BLaER1 (cell line): ENCODE results near the gene LMAN1L.
A peak's percentile ranks its signal among the peaks of the same experiment; 100 is the strongest.

Source experiments
- H3K27ac ChIP-seq: shearing (Covaris generic); formaldehyde crosslinking; 2 replicates; pipeline ENCODE4 v1.8.1; 2022
- H3K27me3 ChIP-seq: shearing (Covaris generic); formaldehyde crosslinking; 2 replicates; pipeline ENCODE4 v1.8.1; 2022
- H3K36me3 ChIP-seq: shearing (Covaris generic); formaldehyde crosslinking; 2 replicates; pipeline ENCODE4 v1.8.1; 2022
- H3K4me1 ChIP-seq: shearing (Covaris generic); formaldehyde crosslinking; 2 replicates; pipeline ENCODE4 v1.8.1; 2022
- H3K4me2 ChIP-seq: shearing (Covaris generic); formaldehyde crosslinking; 2 replicates; pipeline ENCODE4 v1.8.1; 2022
- H3K4me3 ChIP-seq: shearing (Covaris generic); formaldehyde crosslinking; 2 replicates; pipeline ENCODE4 v1.8.1; 2022
- H3K9ac ChIP-seq: shearing (Covaris generic); formaldehyde crosslinking; 2 replicates; pipeline ENCODE4 v1.8.1; 2022
- H3K9me3 ChIP-seq: shearing (Covaris generic); formaldehyde crosslinking; 2 replicates; pipeline ENCODE4 v1.8.1; 2022
- H4K20me1 ChIP-seq: shearing (Covaris generic); formaldehyde crosslinking; 2 replicates; pipeline ENCODE4 v1.8.1; 2022
- Cebpa-rat ChIP-seq: shearing (Covaris generic); IDR thresholded peaks from 2 replicates; pipeline ENCODE4 v1.8.1; 2022

LMAN1L gene

DNA sequence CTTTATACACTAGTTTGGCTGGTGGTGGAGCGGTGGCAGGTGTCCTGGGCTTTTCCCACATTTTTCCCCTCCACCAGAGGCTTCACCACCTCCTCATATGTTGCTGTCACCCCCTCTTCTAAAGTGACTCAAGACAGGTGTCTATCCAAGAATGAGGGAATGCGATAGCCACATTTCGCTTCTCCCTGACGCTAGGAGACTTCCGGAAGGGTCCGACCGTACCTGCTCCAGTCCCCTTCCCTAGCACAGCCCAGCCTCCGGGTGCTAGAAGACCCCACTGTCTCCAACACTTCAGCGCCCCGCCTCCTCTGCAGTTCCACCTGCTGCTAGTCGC lies 60.0 kb downstream of the LMAN1L start:
- H3K9me3 ChIP-seq = peaks cover 3% of the 10 kb centered on the region; the same call in 1 of the 2 replicates
- peak overlapping the region; percentile 79 for H3K4me3 ChIP-seq
- H3K27ac ChIP-seq = peak overlapping the region; percentile 95
- peaks cover 58% of the 10 kb centered on the region for H3K4me1 ChIP-seq
- no peaks in the 10 kb centered on the region for H3K27me3 ChIP-seq
- H3K9ac ChIP-seq = peak overlapping the region; percentile 94
- peaks cover 12% of the 10 kb centered on the region for H3K36me3 ChIP-seq
- TF ChIP-seq Cebpa-rat = no peak
- peak overlapping the region; percentile 94 for H3K4me2 ChIP-seq
- peaks cover 49% of the 10 kb centered on the region for H4K20me1 ChIP-seq

DNA sequence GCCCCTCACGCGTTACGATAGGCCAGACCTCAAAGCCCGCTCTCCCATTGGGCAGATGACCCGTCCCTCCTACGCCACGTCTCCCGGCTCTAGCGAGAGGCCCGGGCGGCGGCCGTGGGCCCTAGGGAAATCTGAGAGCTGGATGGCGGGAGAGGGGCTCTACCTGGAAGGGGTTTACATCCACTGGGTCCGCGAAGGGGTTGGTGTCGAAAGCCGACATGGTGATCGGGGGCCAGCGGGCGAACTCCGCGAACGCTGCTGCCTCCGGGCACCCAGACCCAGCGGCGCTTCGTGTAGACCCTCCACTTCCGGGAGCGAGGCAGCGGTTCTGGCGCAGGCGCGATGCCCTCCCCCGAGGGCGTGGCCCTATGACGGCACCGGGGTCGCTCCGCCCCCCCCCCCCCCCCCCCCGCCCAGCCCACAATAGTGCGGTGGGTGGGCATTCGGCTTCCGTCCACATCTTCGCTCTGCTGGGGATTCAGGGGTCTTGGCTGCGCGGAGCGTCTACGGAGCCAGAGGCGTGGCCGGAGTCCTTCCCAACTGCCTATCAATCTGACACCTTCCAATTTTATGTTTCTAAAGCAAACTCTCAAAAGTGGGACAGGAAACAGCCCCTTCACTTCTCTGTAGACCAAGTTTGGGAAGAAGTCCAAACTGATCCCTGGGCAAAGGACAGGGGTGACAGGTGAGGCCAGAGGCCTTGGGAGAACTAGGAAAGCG lies 60.6 kb downstream of the LMAN1L start, which contains the start of gene SCAMP2:
Gene SCAMP2 (minus strand): TSS at position 330 of the 720 bp plus-strand sequence. CDS start 110 bp downstream, at position 220.
- H3K27me3 ChIP-seq = no peaks in the 10 kb centered on the region
- no peaks in the 10 kb centered on the region; the same call in 1 of the 2 replicates for H3K9me3 ChIP-seq
- H4K20me1 ChIP-seq = peaks cover 46% of the 10 kb centered on the region
- H3K4me3 ChIP-seq = peak within 1 kb of the TSS; percentile 79
- no peak for TF ChIP-seq Cebpa-rat
- H3K4me2 ChIP-seq = peak within 1 kb of the TSS; percentile 94
- H3K27ac ChIP-seq = peak within 1 kb of the TSS; percentile 95
- H3K36me3 ChIP-seq = peaks cover 8% of the 10 kb centered on the region; the same call in 1 of the 2 replicates
- H3K4me1 ChIP-seq = peaks cover 53% of the 10 kb centered on the region
- H3K9ac ChIP-seq = peak within 1 kb of the TSS; percentile 94

DNA sequence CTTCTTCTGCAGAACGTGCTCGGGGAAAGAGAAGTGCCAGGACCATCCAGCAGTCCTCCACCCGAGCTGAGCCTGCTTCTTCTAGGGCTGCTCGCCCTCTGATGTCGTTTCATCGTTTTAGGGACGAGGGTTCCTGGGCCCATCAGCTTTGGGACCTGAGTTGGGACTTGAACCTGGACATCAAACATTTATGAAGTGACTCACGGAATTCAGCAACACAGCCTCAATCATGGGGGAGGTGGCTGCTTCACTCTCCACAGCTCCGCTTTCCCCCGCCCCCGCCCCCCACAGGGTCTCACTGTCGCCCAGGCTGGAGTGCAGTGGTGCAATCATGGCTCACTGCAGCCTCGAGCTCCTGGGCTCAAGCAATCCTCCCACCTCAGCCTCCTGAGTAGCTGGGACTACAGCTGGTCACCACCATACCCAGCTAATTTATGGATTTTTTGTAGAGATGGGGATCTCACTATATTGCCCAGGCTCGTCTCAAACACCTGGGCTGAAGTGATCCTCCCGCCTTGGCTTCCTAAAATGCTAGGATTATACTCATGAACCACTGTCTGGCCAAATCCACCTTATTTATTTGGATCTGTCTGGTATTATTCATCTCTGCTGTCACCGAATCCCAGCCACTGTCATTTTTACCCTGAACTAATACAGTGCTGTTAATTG lies 61.3 kb downstream of the LMAN1L start:
- H3K4me1 ChIP-seq = peaks cover 46% of the 10 kb centered on the region
- H3K4me3 ChIP-seq = peak overlapping the region; percentile 79
- H3K9ac ChIP-seq = peak overlapping the region; percentile 94
- H4K20me1 ChIP-seq = peaks cover 39% of the 10 kb centered on the region
- H3K4me2 ChIP-seq = peak overlapping the region; percentile 94
- no peaks in the 10 kb centered on the region for H3K9me3 ChIP-seq
- H3K36me3 ChIP-seq = peaks cover 1% of the 10 kb centered on the region; the same call in 1 of the 2 replicates
- TF ChIP-seq Cebpa-rat = no peak
- no peaks in the 10 kb centered on the region for H3K27me3 ChIP-seq
- peak overlapping the region; percentile 95 for H3K27ac ChIP-seq
